ENCODE measurements around the gene COX6B2.

Gene COX6B2

DNA sequence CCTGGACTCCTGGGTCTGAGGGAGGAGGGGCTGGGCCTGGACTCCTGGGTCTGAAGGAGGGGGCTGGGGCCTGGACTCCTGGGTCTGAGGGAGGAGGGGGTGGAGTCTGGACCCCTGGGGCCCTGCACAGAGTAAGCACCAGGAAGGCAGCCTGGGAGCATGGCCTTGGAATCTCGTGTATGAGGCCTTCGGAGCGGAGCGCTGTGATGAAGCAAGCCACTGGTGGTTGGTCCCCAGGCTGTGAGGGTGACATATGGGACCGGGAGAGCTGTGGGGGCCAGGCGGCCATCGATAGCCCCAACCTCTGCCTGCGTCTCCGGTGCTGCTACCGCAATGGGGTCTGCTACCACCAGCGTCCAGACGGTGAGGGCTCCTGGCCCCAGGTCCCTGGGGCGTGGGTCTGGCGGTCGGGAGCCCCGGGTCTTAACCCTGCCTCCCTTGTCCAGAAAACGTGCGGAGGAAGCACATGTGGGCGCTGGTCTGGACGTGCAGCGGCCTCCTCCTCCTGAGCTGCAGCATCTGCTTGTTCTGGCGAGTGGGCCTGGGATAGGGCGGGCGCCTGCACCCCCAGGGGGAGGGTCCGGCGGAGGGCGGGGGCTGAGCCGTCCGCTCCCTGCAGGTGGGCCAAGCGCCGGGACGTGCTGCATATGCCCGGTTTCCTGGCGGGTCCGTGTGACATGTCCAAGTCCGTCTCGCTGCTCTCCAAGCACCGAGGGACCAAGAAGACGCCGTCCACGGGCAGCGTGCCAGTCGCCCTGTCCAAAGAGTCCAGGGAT lies 23.0 kb upstream of the COX6B2 start:
- H3K4me3 ChIP-seq (ENCODE audit: low read depth, low read length): peak overlapping the region; percentile 79
- H3K4me1 ChIP-seq (ENCODE audit: control insufficient read depth, insufficient read depth, low read length): peaks cover 21% of the 10 kb centered on the region
- no peaks in the 10 kb centered on the region for H3K36me3 ChIP-seq (ENCODE audit: control insufficient read depth, insufficient read depth, low read length)
- peaks cover 14% of the 10 kb centered on the region for H3K27me3 ChIP-seq (ENCODE audit: control insufficient read depth, insufficient read depth, low read length)
- peak overlapping the region; percentile 56 for H3K9ac ChIP-seq (ENCODE audit: low read depth, low read length)
- H3K9me3 ChIP-seq (ENCODE audit: control insufficient read depth, insufficient read depth, low read length): no peaks in the 10 kb centered on the region

- peaks cover 15% of the 10 kb centered on the region for H3K27me3 ChIP-seq (ENCODE audit: control insufficient read depth, insufficient read depth, low read length)
Measured at GRCh38 chr19:55376241-55376933, 21.9 kb upstream of the COX6B2 start, which contains the start of gene TMEM190. TSS of gene TMEM190 (plus strand) at chr19:55376826. CDS start at chr19:55376854, 28 bp downstream.

DNA sequence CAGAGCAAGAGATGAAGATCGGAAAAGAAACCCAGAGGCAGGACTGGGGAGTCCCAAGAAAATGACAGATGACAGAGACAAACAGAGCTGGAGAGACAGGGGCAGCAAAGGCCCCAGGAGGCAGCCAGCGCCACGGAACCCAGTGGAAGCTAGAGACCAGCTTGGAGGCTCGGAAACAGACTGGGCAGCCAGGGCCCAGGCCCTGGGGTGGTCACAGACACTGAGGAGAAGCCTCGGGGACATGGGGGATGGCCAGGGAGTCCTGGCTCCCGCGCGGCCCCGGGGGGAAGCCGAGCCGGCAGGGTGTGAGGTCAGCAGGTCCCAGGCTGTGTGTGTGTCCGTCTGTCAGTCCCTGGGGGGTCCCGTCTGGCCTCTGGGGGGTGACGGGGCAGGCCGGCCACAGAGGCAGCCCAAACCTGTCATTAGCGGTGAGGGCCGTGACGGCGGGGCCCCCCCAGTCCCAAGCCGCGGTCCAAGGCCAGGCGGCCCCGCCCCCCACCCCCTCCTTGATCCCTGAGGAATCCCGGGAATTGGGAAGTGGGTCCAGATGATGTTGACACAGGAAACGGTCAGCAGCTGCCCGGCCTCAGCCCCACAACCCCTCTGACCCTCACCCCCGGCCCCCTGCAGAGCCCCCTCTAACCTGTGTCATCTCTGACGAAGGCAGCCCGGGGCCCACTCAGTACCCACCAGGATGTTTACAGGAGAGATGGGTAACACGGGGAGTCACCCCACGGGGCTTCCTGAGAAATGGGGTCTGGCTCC lies 19.7 kb upstream of the COX6B2 start:
- no peaks in the 10 kb centered on the region for H3K36me3 ChIP-seq (ENCODE audit: control insufficient read depth, insufficient read depth, low read length)
- peaks cover 22% of the 10 kb centered on the region for H3K4me1 ChIP-seq (ENCODE audit: control insufficient read depth, insufficient read depth, low read length)
- H3K9ac ChIP-seq (ENCODE audit: low read depth, low read length): no peak overlapping the region
- H3K9me3 ChIP-seq (ENCODE audit: control insufficient read depth, insufficient read depth, low read length): no peaks in the 10 kb centered on the region
- peak overlapping the region; percentile 5 for H3K4me3 ChIP-seq (ENCODE audit: low read depth, low read length)
- H3K27me3 ChIP-seq (ENCODE audit: control insufficient read depth, insufficient read depth, low read length): peaks cover 21% of the 10 kb centered on the region

More at GRCh38 chr19:55376241-55376933, 21.9 kb upstream of the COX6B2 start, which contains the start of gene TMEM190:
- H3K9me3 ChIP-seq (ENCODE audit: control insufficient read depth, insufficient read depth, low read length): no peaks in the 10 kb centered on the region
- peaks cover 21% of the 10 kb centered on the region for H3K4me1 ChIP-seq (ENCODE audit: control insufficient read depth, insufficient read depth, low read length)
- H3K4me3 ChIP-seq (ENCODE audit: low read depth, low read length): peak within 1 kb of the TSS; percentile 79
- H3K36me3 ChIP-seq (ENCODE audit: control insufficient read depth, insufficient read depth, low read length): no peaks in the 10 kb centered on the region
- H3K9ac ChIP-seq (ENCODE audit: low read depth, low read length): peak within 1 kb of the TSS; percentile 56

DNA sequence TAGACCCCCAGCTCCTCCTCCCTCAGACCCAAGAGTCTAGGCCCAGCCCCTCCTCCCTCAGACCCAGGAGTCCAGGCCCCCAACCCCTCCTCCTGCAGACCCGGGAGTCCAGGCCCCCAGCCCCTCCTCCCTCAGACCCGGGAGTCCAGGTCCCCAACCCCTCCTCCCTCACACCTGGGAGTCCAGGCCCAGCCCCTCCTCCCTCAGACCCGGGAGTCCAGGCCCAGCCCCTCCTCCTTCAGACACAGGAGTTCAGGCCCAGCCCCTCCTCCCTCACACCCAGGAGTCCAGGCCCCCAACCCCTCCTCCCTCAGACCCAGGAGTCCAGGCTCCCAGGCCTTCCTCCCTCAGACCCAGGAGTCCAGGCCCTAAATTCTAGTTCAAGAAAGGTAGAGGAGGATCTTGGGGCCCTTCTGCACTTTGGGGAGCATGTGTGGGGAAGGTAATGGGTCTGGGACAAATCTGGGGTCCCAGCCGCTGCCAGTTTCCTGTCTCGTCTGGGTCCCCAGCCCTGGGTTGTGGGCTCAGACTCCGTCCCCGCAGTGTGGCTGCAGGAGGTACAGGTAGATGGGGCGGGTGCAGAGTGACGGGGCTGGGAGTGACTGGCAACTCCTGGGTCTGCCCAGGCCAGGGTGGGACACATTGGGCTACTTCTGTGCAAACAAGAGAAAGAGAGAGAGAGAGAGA lies 18.9 kb upstream of the COX6B2 start:
- Histone ChIP-seq H3K27me3 (ENCODE audit: control insufficient read depth, insufficient read depth, low read length) (peaks cover 18% of the 10 kb centered on the region), H3K36me3 (ENCODE audit: control insufficient read depth, insufficient read depth, low read length) (no peaks in the 10 kb centered on the region), H3K4me1 (ENCODE audit: control insufficient read depth, insufficient read depth, low read length) (peaks cover 19% of the 10 kb centered on the region), H3K9me3 (ENCODE audit: control insufficient read depth, insufficient read depth, low read length) (no peaks in the 10 kb centered on the region), H3K9ac (ENCODE audit: low read depth, low read length) (no peak overlapping the region), H3K4me3 (ENCODE audit: low read depth, low read length) (peak overlapping the region; percentile 5)

DNA sequence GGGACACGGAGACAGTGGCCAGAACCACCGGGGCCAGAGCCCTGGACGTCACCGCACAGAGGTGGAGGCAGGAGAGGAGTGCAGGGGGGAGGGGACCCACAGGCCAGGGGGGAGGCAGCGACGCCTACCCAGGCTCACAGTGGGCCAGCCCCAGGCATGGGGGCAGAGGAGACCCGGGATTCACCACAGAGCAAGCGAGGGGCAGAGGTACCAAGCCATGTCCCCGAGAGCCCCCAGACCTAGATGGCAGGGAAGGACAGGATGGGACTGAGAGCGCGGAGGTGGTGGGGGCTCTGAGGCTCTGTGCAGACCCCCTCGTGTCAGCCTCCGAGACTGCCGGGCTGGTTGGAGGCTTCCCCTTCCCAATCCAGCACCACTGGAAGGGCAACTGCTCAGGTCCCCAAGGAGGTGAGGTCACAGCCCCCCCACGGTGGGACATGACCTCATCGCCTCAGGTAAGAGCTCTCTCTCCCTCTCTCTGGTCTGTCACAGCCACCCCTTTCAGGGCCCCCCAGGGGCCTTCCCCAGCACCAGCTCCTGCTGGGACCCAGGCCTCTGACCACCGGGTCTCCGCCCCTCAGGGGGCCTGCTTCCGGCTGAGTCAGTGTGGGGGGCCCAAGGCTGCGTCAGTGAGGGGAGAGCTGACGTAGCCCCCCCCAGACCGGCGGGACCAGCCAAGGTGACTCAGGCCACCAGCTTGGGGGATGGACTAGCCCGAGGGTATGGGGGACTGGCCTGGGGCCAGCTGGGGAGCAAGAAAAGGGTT lies 18.0 kb upstream of the COX6B2 start:
- no peaks in the 10 kb centered on the region for H3K9me3 ChIP-seq (ENCODE audit: control insufficient read depth, insufficient read depth, low read length)
- H3K27me3 ChIP-seq (ENCODE audit: control insufficient read depth, insufficient read depth, low read length): peaks cover 16% of the 10 kb centered on the region
- H3K4me1 ChIP-seq (ENCODE audit: control insufficient read depth, insufficient read depth, low read length): peaks cover 19% of the 10 kb centered on the region
- no peak overlapping the region for H3K9ac ChIP-seq (ENCODE audit: low read depth, low read length)
- H3K36me3 ChIP-seq (ENCODE audit: control insufficient read depth, insufficient read depth, low read length): no peaks in the 10 kb centered on the region
- no peak overlapping the region for H3K4me3 ChIP-seq (ENCODE audit: low read depth, low read length)

DNA sequence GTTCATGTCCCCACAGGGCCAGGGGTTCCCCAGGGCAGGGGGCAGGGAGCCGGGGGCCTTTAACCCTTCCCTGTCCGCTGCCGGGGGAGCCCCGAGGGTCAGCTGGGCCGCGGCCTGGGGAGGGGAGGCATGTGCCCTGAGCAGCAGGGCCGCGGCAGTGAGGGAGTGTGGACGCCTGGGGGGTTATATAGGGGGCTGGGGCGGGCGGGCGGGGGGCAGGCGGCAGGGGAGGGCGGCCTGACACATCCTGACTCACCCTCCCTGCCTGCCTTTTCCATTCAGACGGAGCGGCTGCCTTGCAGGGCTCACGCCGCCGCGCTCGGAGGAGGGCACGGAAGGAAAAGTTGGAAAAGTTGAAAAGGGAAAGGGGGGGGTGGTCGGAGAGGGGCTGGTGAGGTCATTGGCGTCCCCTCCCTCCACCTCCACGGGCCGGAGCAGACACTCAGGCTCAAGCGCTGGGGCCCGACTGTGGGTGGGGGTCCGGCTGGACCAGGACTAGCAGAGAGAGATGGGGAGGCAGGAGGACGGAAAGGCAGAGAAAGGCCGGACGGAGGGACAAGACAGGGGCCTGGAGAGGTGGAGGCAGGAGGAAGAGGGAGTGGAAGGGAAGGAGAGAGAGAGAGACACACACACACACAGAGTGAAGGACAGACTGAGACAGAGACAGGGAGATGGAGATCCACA lies 15.9 kb upstream of the COX6B2 start, which contains the start of gene IL11:
IL11 (minus strand) TSS at position 159 of the 684 bp plus-strand sequence; CDS start at position 6, 153 bp downstream.
- H3K9ac ChIP-seq (ENCODE audit: low read depth, low read length): no peak within 1 kb of the TSS
- peaks cover 7% of the 10 kb centered on the region for H3K4me1 ChIP-seq (ENCODE audit: control insufficient read depth, insufficient read depth, low read length)
- H3K9me3 ChIP-seq (ENCODE audit: control insufficient read depth, insufficient read depth, low read length): no peaks in the 10 kb centered on the region
- H3K36me3 ChIP-seq (ENCODE audit: control insufficient read depth, insufficient read depth, low read length): no peaks in the 10 kb centered on the region
- peak within 1 kb of the TSS; percentile 61 for H3K4me3 ChIP-seq (ENCODE audit: low read depth, low read length)
- H3K27me3 ChIP-seq (ENCODE audit: control insufficient read depth, insufficient read depth, low read length): peaks cover 16% of the 10 kb centered on the region

DNA sequence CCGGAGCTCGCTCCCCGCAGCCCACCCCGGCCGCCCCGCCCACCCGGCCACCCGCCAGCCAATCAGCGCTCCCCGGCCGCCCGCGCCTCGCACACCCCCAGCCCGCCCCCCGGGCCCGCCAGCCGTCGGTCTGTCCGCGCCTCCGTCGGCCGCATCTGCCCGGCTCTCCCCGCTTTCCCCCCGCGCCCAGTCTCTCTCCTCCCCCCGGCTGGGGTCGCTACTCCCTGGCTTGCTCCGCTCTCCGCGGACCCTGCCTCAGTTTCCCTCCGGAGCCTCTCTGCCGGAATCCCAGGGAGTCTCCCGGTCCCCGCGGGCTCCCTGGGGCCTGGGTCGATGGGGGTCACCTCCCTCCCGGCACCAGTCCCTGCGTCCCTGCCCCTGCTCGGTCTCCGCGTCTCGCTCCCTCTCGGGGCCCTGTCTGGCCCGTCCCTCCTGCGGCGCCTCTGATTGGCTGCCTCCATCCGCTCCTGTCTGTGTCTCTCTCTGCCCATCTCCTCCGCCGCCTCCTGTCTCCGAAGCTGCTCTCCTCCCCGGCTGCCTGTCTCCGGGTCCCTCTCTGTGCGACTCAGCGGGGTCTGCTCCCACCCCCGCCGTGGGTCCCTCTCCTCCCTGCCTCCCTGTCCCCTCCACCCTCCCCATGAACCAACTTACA lies 15.3 kb upstream of the COX6B2 start:
- peak overlapping the region; percentile 61 for H3K4me3 ChIP-seq (ENCODE audit: low read depth, low read length)
- peaks cover 5% of the 10 kb centered on the region for H3K4me1 ChIP-seq (ENCODE audit: control insufficient read depth, insufficient read depth, low read length)

GRCh38 chr19:55368701-55369563 lies 14.4 kb upstream of the COX6B2 start:
- Histone ChIP-seq H3K4me1 (ENCODE audit: control insufficient read depth, insufficient read depth, low read length) (peaks cover 5% of the 10 kb centered on the region), H3K9me3 (ENCODE audit: control insufficient read depth, insufficient read depth, low read length) (no peaks in the 10 kb centered on the region), H3K27me3 (ENCODE audit: control insufficient read depth, insufficient read depth, low read length) (peaks cover 16% of the 10 kb centered on the region), H3K36me3 (ENCODE audit: control insufficient read depth, insufficient read depth, low read length) (no peaks in the 10 kb centered on the region), H3K4me3 (ENCODE audit: low read depth, low read length) (peak overlapping the region; percentile 39), H3K9ac (ENCODE audit: low read depth, low read length) (no peak overlapping the region)

More for the DNA sequence above, 15.3 kb upstream of the COX6B2 start:
- H3K36me3 ChIP-seq (ENCODE audit: control insufficient read depth, insufficient read depth, low read length): no peaks in the 10 kb centered on the region
- H3K27me3 ChIP-seq (ENCODE audit: control insufficient read depth, insufficient read depth, low read length): peaks cover 16% of the 10 kb centered on the region
- no peak overlapping the region for H3K9ac ChIP-seq (ENCODE audit: low read depth, low read length)
- no peaks in the 10 kb centered on the region for H3K9me3 ChIP-seq (ENCODE audit: control insufficient read depth, insufficient read depth, low read length)

DNA sequence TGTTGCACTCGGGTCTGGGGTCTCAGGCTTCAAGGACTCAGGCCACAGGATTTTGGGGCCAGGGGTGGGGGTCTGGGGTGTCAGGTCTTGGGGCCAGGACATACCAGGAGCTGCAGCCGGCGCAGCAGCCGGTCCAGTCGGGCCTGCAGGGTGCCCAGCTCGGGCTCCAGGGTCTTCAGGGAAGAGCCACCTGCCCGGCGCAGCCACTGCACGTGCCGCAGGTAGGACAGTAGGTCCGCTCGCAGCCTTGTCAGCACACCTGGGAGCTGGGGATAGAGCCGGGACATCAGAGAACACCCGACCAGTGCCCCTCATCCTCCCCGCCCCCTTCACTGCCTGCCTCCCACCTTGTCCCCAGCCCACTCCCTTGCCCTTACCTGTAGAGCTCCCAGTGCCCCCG lies 13.6 kb upstream of the COX6B2 start:
- Histone ChIP-seq H3K27me3 (ENCODE audit: control insufficient read depth, insufficient read depth, low read length) (peaks cover 16% of the 10 kb centered on the region), H3K9me3 (ENCODE audit: control insufficient read depth, insufficient read depth, low read length) (no peaks in the 10 kb centered on the region), H3K4me3 (ENCODE audit: low read depth, low read length) (no peak overlapping the region), H3K36me3 (ENCODE audit: control insufficient read depth, insufficient read depth, low read length) (no peaks in the 10 kb centered on the region), H3K4me1 (ENCODE audit: control insufficient read depth, insufficient read depth, low read length) (peaks cover 3% of the 10 kb centered on the region), H3K9ac (ENCODE audit: low read depth, low read length) (no peak overlapping the region)
